Stimulated activated CD4-positive, alpha-beta T cell treated with anti-CD3 and anti-CD28 coated beads, Interleukin-1b, Interleukin-23, amount 100 ng/mL, for 24 hours (primary cell): ENCODE measurements around the gene STIL.
"Not testable (repeated sequence)": the region's sequence is repeated elsewhere in the genome, so short reads cannot be mapped to it uniquely, and the experiment has no call there.

Experiments
- DNase-seq, 4 experiments: peaks; one replicate each; pipeline ENCODE4 v3.0.0-alpha.2; 2020; ENCODE audit warnings: low read depth in 4 of 4, low spot score in 1 of 4

Gene STIL

GRCh38 chr1:47223174-47223920 is 90.6 kb downstream of the STIL start:
- DNase-seq: no peak

DNA sequence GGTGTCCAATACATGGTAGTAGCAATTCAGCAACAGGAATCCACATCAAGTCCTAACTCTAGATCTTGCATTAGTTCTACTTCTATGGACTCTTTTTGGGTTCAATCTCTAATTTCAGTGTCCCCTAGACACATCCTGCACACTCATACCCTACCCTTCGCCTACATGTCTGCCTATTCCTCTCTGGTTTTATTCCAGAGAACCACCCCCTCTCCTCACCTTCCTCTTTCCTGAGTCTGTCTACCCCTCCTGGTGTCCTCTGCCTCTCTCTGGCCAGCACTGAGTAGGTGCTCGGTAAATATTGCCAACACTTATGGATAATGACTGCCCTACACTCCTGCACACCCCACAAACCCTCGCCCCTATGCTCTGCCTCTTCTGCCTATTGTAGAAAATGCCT is 91.5 kb downstream of the STIL start:
- no peak for DNase-seq

GRCh38 chr1:47219590-47220220 is 94.2 kb downstream of the STIL start:
- no peak for DNase-seq

DNA sequence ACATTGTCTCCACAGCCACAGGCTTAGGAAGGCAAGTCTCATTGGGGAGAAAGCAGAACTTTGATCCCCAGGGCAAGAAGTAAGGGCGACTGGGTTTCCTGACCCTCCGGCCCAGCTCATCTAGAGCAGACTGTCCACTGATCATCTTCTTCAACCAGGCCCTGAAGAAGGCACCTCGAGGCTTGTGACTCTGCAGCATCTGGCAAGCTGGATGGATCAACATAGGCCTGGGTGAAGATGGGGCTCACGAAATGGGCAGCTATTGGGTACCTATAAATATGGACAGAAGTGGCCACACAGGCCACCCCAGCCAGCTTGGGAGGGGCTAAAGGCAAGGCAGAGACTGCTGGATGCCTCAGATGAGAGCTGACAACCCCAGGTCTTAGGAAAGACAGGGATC is 94.9 kb downstream of the STIL start:
- no peak for DNase-seq

- no peak for DNase-seq
Measured at GRCh38 chr1:47216278-47217059, 97.5 kb downstream of the STIL start.

DNA sequence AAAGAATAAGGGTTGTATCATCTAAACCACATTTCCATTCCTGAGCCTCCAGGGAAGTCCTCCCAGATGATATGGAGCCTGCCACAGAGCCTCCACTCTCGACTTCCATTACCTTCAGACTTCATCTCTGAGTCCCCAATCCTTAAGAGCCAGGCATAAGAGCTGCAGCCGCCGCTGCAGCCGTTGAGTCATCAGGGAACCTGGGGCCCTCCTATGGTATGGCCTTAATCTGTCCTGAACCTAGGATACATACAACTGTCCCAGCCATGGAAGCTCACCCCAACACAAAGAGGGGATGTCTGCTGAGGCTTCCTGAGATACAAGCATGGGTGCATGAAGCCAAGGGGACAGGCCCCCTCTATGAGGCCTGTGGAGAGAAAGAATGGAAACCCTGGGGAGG is 98.2 kb downstream of the STIL start:
- no peak for DNase-seq

GRCh38 chr1:47214549-47214948 is 99.4 kb downstream of the STIL start:
- no peak for DNase-seq

- no peak for DNase-seq
Measured at GRCh38 chr1:47213230-47213963, 100.5 kb downstream of the STIL start.

DNA sequence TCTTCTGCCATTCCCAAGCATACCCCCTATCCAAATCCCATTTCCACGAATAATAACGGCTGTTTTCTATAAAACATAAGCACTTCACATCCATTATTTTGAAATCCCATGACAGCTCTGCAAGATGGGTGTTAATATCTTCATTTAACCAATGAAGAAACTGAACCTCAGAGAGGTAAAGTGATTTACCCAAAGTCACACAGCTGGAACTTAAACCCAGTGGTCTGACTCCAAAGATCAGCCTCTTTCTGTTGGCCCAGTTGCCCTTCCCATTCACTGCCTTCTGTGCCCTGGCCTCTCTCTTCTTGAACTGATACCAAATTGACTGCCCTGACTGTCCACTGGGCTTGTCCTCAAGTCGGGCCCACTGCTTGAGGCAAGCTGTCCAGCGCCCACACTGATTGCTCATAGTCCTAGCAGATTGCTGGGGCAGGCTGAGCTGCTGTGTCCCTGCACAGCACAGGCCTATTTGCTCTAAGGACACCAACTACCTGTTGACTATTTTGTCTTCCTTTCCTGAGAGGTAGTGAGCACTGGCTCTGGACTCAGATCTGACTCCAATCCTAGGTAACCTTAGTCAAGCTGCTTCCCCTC is 101.2 kb downstream of the STIL start:
- no peak for DNase-seq

DNA sequence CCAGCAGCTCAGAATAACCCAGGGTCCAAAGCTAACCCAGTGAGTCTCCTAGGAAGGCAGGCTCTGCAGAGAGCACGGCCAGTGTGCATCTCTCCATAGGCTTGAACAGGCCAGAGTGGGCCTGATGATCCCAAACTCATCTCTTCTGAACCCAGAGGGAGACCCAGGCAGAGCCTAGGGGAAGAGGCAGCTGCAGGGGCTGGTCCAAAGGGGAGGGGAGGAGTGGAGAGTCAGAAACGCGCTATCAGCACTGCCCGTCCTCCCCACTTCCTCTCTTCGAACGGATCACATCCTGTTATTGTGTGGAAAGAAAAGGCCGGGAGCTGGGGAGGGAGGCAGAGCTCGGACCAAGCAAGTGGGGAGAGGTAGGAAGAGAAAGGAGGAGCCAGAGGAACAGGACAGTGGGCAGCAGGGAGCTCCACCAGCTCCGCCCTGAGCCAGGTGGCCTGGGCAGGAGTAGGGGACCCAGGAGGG is 102.1 kb downstream of the STIL start:
- no peak for DNase-seq

GRCh38 chr1:47210666-47211065 is 103.3 kb downstream of the STIL start:
- no peak for DNase-seq

- DNase-seq: no peak
Measured at GRCh38 chr1:47209725-47210325, 104.1 kb downstream of the STIL start.

GRCh38 chr1:47209091-47209490 is 104.9 kb downstream of the STIL start:
- no peak for DNase-seq

- no peak for DNase-seq
Measured at GRCh38 chr1:47208374-47208850, 105.5 kb downstream of the STIL start.

GRCh38 chr1:47207803-47208373 is 106.1 kb downstream of the STIL start:
- DNase-seq: no peak

GRCh38 chr1:47205918-47206317 is 108.0 kb downstream of the STIL start:
- DNase-seq: no peak

- not testable (repeated sequence) for DNase-seq
Measured at GRCh38 chr1:47203504-47203903, 110.4 kb downstream of the STIL start.

DNA sequence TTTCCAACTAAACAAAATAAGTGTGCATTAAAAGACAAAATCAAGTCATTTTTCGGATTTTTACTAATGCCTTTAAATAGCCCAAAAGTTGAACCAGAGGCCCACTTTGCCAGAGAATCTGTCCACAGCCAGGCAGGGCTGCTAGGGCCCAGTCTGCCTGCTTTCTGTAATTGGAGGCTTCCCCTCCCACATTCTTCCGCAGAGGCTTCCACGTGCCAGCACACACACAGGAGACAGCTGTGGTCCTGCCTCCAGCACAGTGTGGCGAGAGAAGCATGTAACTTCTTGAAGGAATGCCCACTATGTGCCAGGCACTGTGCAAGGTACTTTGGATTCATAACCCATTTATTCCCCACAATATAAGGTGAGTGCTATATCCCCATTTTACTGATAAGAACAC is 112.8 kb downstream of the STIL start:
- DNase-seq: no peak
